HCT116 (cell line): ENCODE measurements around the gene PRKAG1. TPM values are rescaled to one million over a fixed set of nuclear protein-coding genes. Genes with fewer than 3 reads are reported as not detected.

ENCODE experiments used
- ATAC-seq: fragments of 200-7000 bp; cut with Tn5 transposase; 2 replicates; pipeline ENCODE4 v1.9.1; 2020; ENCODE audit warnings: mild to moderate bottlenecking, moderate library complexity
- BruUV-seq: library from RNA; stranded (reverse); fragments of 400-500 nt; replicated peaks from 2 replicates; lab custom pipeline; 2021; lab: Mats Ljungman, UMichigan
- CTCF ChIA-PET: fragments of 300-600 bp; sonication (Branson Sonifier 250); formaldehyde crosslinking; loops from one replicate; lab custom pipeline; 2021; ENCODE audit warnings: antibody characterized with exemption; lab: Charles Lee
- POLR2A ChIA-PET: fragments of 300-600, 350-600 bp; sonication (Branson Sonifier 250); formaldehyde crosslinking; loops from one replicate; lab custom pipeline; 2021; ENCODE audit warnings: antibody characterized with exemption; lab: Charles Lee
- RAD21 ChIA-PET, 2 experiments: fragments of 300-600 bp; sonication (Branson Sonifier 250); formaldehyde crosslinking; loops; one replicate each; lab custom pipeline; 2023; ENCODE audit warnings: low total read pairs in 2 of 2; ENCODE audit not compliant: uncharacterized antibody in 2 of 2, unreplicated experiment in 2 of 2, low non-redundant PET in 1 of 2; lab: Charles Lee
- DNase-seq: peaks from one replicate; pipeline ENCODE4 v3.0.0-alpha.2; 2010; ENCODE audit warnings: low read depth, low spot score
- H2AFZ ChIP-seq: fragments of 200-600 bp; shearing (Covaris generic), sonication (generic); 2 replicates; pipeline ENCODE4 v1.6.1; 2017; ENCODE audit warnings: low read depth, mixed run types, mixed read lengths, antibody characterized with exemption, low read length; ENCODE audit not compliant: poor library complexity, severe bottlenecking
- H3K27ac ChIP-seq: 2 replicates; pipeline ENCODE4 v1.5.1; 2012; ENCODE audit warnings: low read depth, low read length
- H3K27me3 ChIP-seq: fragments of 200-600 bp; sonication (generic); 2 replicates; pipeline ENCODE4 v1.6.1; 2016; ENCODE audit warnings: mixed run types, low read length, mixed read lengths; ENCODE audit not compliant: insufficient read depth
- H3K36me3 ChIP-seq, 2 experiments: fragments of 200-500 bp in 1 of 2; fragments of 200-600 bp in 1 of 2; sonication (Bioruptor generic) in 1 of 2; sonication (generic) in 1 of 2; 2 replicates each; pipeline versions ENCODE4 v1.5.1 to v1.6.1; 2014 to 2016; ENCODE audit warnings: low read length in 2 of 2, inconsistent platforms in 1 of 2, mixed read lengths in 1 of 2, mixed run types in 1 of 2; ENCODE audit not compliant: insufficient read depth in 2 of 2, control insufficient read depth in 1 of 2
- H3K4me1 ChIP-seq, 2 experiments: fragments of 200-600 bp in 1 of 2; sonication (generic) in 1 of 2; 2 replicates each; pipeline versions ENCODE4 v1.5.1 to v1.6.1; 2012 to 2017; ENCODE audit warnings: low read length in 2 of 2, inconsistent platforms in 1 of 2, mild to moderate bottlenecking in 1 of 2, mixed read lengths in 1 of 2, mixed run types in 1 of 2, moderate library complexity in 1 of 2; ENCODE audit not compliant: insufficient read depth in 2 of 2, control insufficient read depth in 1 of 2
- H3K4me2 ChIP-seq: fragments of 200-600 bp; sonication (generic); 2 replicates; pipeline ENCODE4 v1.6.1; 2017; ENCODE audit warnings: mixed run types, low read length, mixed read lengths
- H3K4me3 ChIP-seq, 2 experiments: fragments of 200-600 bp in 1 of 2; sonication (generic) in 1 of 2; replicated peaks in 1 of 2; 2 replicates each; pipeline ENCODE4 v1.5.1; 2011 to 2016; ENCODE audit warnings: low read length in 2 of 2, control low read depth in 1 of 2, low read depth in 1 of 2, mild to moderate bottlenecking in 1 of 2, mixed read lengths in 1 of 2, mixed run types in 1 of 2
- H3K79me2 ChIP-seq: fragments of 200-600 bp; sonication (generic); 2 replicates; pipeline ENCODE4 v1.6.1; 2017; ENCODE audit warnings: mild to moderate bottlenecking, mixed run types, low read length, moderate library complexity, mixed read lengths; ENCODE audit not compliant: insufficient read depth
- H3K9ac ChIP-seq: fragments of 200-600 bp; sonication (generic); 2 replicates; pipeline ENCODE4 v1.6.1; 2016; ENCODE audit warnings: low read length, mixed read lengths
- H3K9me2 ChIP-seq: fragments of 200-600 bp; sonication (generic), shearing (Covaris generic); 2 replicates; pipeline ENCODE4 v1.6.1; 2017; ENCODE audit warnings: mixed run types, mild to moderate bottlenecking, moderate library complexity; ENCODE audit not compliant: insufficient read depth
- H3K9me3 ChIP-seq, 2 experiments: fragments of 200-500 bp in 1 of 2; fragments of 200-600 bp in 1 of 2; sonication (Bioruptor generic) in 1 of 2; sonication (generic) in 1 of 2; 2 replicates each; pipeline ENCODE4 v1.6.1; 2014 to 2017; ENCODE audit warnings: low read length in 2 of 2, mixed read lengths in 2 of 2, inconsistent platforms in 1 of 2, low read depth in 1 of 2, mild to moderate bottlenecking in 1 of 2, mixed run types in 1 of 2, moderate library complexity in 1 of 2; ENCODE audit not compliant: control insufficient read depth in 1 of 2, insufficient read depth in 1 of 2
- H4K20me1 ChIP-seq: fragments of 200-600 bp; sonication (generic), shearing (Covaris generic); 2 replicates; pipeline ENCODE4 v1.6.1; 2017; ENCODE audit warnings: mixed run types, mild to moderate bottlenecking, moderate library complexity; ENCODE audit not compliant: insufficient read depth
- EZH2 ChIP-seq: fragments of 200-600 bp; sonication (generic); IDR thresholded peaks from 2 replicates; pipeline ENCODE4 v1.6.1; 2017; ENCODE audit warnings: antibody characterized with exemption, mixed run types
- EZH2phosphoT487 ChIP-seq: fragments of 200-600 bp; IDR thresholded peaks from 2 replicates; pipeline ENCODE4 v1.6.1; 2018; ENCODE audit warnings: antibody characterized with exemption, borderline replicate concordance
- SIN3A ChIP-seq: IDR thresholded peaks from 2 replicates; pipeline ENCODE4 v1.6.1; 2012; ENCODE audit warnings: low read depth
- TCF7L2 ChIP-seq: IDR thresholded peaks from 2 replicates; pipeline ENCODE4 v1.7.0; 2011; ENCODE audit warnings: borderline replicate concordance, inconsistent platforms; ENCODE audit not compliant: insufficient read depth, insufficient read length; ENCODE audit errors: extremely low read depth
- ZBTB33 ChIP-seq: IDR thresholded peaks from 2 replicates; pipeline ENCODE4 v1.6.1; 2011; ENCODE audit warnings: mild to moderate bottlenecking, low read length, moderate library complexity; ENCODE audit not compliant: insufficient replicate concordance; ENCODE audit errors: extremely low read depth
- ZNF274 ChIP-seq: fragments of 200-500 bp; sonication (Bioruptor generic); IDR thresholded peaks from 2 replicates; pipeline ENCODE4 v1.6.1; 2014; ENCODE audit warnings: mild to moderate bottlenecking, low read depth, low read length, inconsistent platforms
- intact Hi-C: fragments of 100-400 bp; cut with micrococcal nuclease; formaldehyde crosslinking; loops from 2 replicates; pipeline ENCODE4 v1.10.0; 2022
- total RNA-seq: library from RNA; stranded (reverse); gene quantifications from one replicate; pipeline ENCODE4 v1.2.1, GENCODE V29; 2021; ENCODE audit not compliant: unreplicated experiment

PRKAG1 gene
- total RNA-seq, 1 experiment from 2014 or later: 64.6 TPM

GRCh38 chr12:49059299-49060171 is 41.0 kb upstream of the PRKAG1 start:
- no peak for DNase-seq

DNA sequence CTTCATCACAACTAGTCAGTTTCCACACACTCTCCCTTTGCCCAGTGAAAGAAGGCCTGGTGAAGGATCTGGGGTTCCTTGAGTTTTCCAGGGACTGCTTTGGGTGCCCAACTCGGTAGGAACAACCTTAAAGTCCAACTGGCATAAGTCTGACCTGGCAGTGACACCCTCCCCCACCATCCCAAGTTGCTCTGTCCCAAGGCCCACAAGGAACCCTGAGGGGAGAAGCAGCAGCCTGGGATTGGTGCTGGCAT is 40.4 kb upstream of the PRKAG1 start:
- H4K20me1 ChIP-seq: no peaks in the 10 kb centered on the region
- H3K27me3 ChIP-seq: no peaks in the 10 kb centered on the region
- ChIA-PET POLR2A (no interaction called here), CTCF (interaction anchor here (1.0 to 1.2 kb wide), 2 partner anchors 39 to 176 kb away, joined by 3 read pairs; no protein-coding TSS in a partner anchor), RAD21 (no interaction called here)
- peak overlapping the region; percentile 89 for H3K27ac ChIP-seq
- no peaks in the 10 kb centered on the region for H3K9me3 ChIP-seq
- no peaks in the 10 kb centered on the region for H3K9me2 ChIP-seq
- H3K4me1 ChIP-seq: peaks cover 17 to 44% of the 10 kb centered on the region in 2 experiments
- peaks cover 74% of the 10 kb centered on the region for H3K79me2 ChIP-seq
- peak overlapping the region; percentile 76 to 92 for H3K4me3 ChIP-seq
- peaks cover 7 to 9% of the 10 kb centered on the region in 2 experiments; a peak in 2 of 4 replicates for H3K36me3 ChIP-seq
- TF ChIP-seq ZBTB33 (no peak), EZH2 (no peak), ZNF274 (no peak), SIN3A (no peak)
- TSS peak; percentile 35 for BruUV-seq
- no peak for ATAC-seq
- H3K4me2 ChIP-seq: peak overlapping the region; percentile 97
- no peak for DNase-seq
- intact Hi-C loops: no loop called here
- no peak overlapping the region for H2AFZ ChIP-seq
- peak overlapping the region; percentile 97 for H3K9ac ChIP-seq

More at GRCh38 chr12:49059299-49060171, 41.0 kb upstream of the PRKAG1 start:
- ChIA-PET POLR2A (no interaction called here), RAD21 (no interaction called here), CTCF (interaction anchor here (1.2 kb wide), 1 partner anchor 40 kb away, joined by 3 read pairs; no protein-coding TSS in a partner anchor)
- Histone ChIP-seq H3K4me3 (peak overlapping the region; percentile 76 to 92), H2AFZ (no peak overlapping the region), H3K9ac (peak overlapping the region; percentile 97), H3K36me3 (peaks cover 4 to 7% of the 10 kb centered on the region in 2 experiments; a peak in 1 of 4 replicates), H3K9me3 (no peaks in the 10 kb centered on the region), H4K20me1 (no peaks in the 10 kb centered on the region), H3K9me2 (no peaks in the 10 kb centered on the region), H3K4me2 (peak overlapping the region; percentile 97), H3K27me3 (no peaks in the 10 kb centered on the region), H3K79me2 (peaks cover 69% of the 10 kb centered on the region), H3K27ac (peak overlapping the region; percentile 89), H3K4me1 (peaks cover 17 to 48% of the 10 kb centered on the region in 2 experiments)
- intact Hi-C loops: no loop called here
- peak; percentile 4; the same call in 1 of the 2 replicates for ATAC-seq
- peak; percentile 92 for TF ChIP-seq TCF7L2
- TF ChIP-seq EZH2phosphoT487: no peak
- BruUV-seq: no TSS peak
